GM12874 (cell line): ENCODE data around the gene TMEM39B.

Source experiments
- CTCF ChIP-seq: IDR thresholded peaks from 2 replicates; pipeline ENCODE4 v1.5.1; 2011; ENCODE audit warnings: low read depth, mild to moderate bottlenecking, control low read depth, low read length, moderate library complexity; ENCODE audit not compliant: insufficient read depth

The TMEM39B gene

DNA sequence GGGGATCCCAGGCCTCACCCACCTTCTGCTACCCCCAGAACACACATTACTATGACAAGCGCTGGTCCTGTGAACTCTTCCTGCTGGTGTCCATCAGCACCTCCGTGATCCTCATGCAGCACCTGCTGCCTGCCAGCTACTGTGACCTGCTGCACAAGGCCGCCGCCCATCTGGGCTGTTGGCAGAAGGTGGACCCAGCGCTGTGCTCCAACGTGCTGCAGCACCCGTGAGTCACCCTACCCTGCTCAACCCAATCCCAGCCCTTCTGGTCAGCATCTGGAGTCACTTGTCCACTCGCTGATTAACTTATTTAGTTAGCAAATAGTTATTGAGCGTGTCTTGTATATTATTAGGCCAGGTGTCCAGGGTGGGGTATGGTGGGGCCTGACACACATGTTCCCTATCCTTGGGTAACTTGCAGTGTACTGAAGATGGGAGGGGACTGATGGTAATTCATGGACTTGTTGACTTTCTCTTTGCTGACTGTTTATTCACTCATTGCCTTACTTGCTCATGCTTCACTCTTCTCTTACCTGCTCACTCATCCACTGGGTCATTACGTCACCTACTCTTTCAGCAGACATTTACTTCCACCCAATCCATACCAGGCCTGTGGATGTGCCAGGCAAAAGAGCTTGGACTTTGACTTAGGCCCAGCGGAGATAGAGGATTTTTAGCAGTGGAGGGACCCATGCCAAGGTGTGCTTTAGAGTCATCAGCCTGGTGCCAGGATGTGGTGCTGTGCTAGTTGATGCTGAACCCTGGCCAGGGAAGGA, 22.2 kb downstream of the TMEM39B start:
- TF ChIP-seq CTCF: no peak

DNA sequence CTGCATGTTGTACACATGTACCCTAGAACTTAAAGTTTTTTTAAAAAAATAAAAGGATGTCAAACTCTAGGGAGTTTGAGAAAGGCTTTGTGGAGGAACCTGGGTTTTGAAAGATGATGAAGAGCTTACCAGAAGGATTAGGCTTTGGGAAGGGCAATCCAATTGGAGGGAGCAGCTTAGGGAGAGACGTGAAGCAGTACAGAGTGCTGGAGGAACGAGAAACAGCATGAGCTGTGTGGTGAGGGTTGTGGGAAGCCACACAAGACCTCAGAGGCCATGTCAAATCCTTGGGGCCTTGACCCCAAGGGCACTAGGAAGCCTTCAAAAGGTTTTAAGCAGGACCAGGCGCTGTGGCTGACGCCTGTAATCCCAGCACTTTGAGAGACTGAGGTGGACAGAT, 26.7 kb downstream of the TMEM39B start:
- TF ChIP-seq CTCF: no peak

DNA sequence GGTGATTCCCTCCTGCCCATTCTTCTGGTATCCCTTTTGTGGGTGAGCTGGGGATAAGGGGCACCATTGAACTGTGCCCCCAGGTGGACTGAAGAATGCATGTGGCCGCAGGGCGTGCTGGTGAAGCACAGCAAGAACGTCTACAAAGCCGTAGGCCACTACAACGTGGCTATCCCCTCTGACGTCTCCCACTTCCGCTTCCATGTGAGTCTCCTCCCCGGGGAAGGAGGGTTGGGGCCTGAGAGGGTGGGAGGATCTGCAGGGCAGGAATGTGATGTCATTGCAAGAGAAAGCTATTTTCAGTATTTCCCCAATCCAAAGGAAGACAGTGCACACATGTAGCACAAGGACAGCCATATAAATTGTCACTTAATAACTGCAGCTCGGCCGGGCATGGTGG, 27.6 kb downstream of the TMEM39B start:
- TF ChIP-seq CTCF: no peak

DNA sequence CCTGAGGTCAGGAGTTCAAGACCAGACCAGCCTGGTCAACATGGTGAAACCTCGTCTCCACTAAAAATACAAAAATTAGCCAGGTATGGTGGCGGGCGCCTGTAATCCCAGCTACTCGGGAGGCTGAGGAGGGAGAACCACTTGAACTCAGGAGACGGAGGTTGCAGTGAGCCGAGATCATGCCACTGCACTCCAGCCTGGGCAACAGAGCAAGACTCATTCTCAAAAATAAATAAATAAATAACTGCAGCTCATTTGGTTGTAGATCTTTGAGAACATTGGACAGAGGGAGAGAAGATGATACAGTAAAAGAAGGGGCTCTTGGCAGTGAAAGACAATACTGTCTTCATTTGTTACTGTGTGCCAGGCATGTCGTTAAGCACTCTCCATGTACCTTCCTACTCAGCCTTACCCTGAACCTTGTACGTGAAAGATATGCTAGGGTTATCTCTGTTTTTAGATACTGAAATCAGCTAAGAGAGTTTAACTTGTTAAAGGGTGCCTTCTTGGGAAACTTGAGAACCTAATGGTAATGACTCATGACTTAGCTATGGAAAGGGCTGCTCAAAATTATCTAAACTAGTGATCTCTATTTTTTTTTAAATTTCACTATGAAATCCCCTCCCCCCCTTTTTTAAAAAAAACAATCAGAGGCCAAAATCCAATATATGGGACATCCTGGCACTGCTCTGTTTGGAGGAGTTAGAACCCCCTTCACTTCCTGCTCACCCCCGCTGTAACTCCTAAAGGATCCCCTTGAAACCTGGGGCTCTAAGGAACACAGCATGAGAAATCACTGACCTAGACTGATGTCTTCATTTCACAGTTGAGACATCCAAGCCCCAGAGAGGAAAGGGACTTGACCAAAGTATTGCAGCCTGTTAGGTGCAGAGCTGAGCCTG, 28.3 kb downstream of the TMEM39B start:
- no peak for TF ChIP-seq CTCF

GRCh38 chr1:32104127-32104526, 31.4 kb downstream of the TMEM39B start:
- TF ChIP-seq CTCF: no peak

DNA sequence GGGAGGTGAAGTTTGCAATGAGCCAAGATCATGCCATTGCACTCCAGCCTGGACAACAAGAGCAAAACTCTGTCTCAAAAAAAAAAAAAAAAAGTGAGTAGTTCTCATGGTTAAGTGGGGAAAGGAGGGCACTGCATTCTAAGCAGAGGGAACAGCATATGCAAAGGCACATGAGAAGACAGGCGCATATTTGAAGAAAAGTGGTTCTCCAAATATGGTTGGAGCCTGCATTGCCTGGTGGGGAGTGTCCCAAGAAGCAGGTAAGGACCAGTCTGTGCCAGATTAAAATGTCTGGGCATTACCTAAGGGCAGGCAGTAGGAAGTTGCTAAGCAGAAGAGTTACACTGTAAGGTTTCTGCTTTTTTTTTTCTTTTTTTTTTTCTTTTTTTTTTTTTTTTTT, 32.6 kb downstream of the TMEM39B start:
- TF ChIP-seq CTCF: no peak

DNA sequence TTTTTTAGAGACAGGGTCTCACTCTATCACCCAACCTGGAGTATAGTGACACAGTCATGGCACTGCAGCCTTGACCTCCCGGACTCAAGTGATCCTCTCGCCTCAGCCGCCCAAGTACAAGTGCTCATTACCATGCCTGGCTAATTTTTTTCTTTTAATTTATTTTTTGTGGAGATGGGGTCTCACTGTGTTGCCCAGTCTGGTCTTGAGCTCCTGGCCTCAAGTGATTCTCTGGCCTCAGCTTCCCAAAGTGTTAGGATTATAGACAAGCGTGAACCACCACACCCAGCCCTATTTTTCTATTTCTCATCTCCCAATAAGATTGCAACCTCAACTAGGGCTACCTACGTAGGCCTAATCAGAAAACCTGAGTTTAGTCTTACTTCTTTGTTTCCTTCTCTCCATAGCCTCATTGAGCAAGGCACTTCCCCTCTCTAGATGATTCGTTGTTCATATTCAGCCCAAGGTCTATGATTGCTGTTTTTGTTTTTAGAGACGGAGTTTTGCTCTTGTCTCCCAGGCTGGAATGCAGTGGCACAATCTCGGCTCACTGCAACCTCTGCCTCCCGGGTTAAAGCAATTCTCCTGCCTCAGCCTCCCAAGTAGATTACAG, 34.0 kb downstream of the TMEM39B start:
- no peak for TF ChIP-seq CTCF
